Neural cell (in vitro differentiated cells): ENCODE results near the gene FGR.

Source experiments
- EZH2 ChIP-seq: fragments of 200-600, 300-800 bp; shearing (Covaris generic), sonication (generic); IDR thresholded peaks from 2 replicates; pipeline ENCODE4 v1.6.1; 2014; ENCODE audit warnings: antibody characterized with exemption, low read length, borderline replicate concordance, mild to moderate bottlenecking; ENCODE audit not compliant: insufficient read depth, poor library complexity, severe bottlenecking
- MXI1 ChIP-seq: fragments of 450-650 bp; conservative IDR thresholded peaks from 2 replicates; pipeline ENCODE4 v1.6.1; 2014; ENCODE audit warnings: antibody characterized with exemption, mild to moderate bottlenecking; ENCODE audit not compliant: poor library complexity, severe bottlenecking
- TAF1 ChIP-seq: IDR thresholded peaks from 2 replicates; pipeline ENCODE4 v1.6.1; 2012; ENCODE audit warnings: low read depth
- TF ChIP-seq, protein P1 (sequence below): fragments of 450-650 bp; IDR thresholded peaks from 2 replicates; pipeline ENCODE4 v1.5.1; 2014; ENCODE audit warnings: antibody characterized with exemption, mild to moderate bottlenecking, moderate library complexity; ENCODE audit not compliant: poor library complexity, severe bottlenecking

DNA sequence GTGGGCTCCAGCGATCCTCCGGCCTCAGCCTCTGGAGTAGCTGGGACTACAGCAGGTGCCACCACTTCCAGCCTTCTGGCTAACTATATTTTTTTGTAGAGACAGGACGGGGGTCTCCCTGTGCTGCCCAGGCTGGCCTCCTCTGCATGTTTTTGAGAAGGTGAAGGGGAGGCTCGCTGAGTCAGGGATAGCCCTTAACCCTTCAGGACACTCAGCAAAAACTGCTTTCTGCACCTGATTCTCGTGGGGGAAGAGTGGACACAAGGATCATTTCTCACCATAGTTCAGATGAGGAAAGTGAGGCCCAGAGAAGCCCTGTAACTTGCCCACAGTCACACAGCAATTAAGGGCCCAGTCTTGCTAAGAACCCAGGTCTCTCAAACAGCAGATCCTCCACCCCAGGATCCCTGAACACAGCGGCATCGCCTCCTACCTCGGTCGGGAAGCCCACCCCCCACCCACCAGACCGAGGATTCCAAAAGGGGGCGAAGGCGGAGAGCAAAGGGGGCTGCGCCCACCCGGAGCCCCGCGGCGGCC, 1.3 kb downstream of the FGR start:
- TF ChIP-seq, protein P1, sequence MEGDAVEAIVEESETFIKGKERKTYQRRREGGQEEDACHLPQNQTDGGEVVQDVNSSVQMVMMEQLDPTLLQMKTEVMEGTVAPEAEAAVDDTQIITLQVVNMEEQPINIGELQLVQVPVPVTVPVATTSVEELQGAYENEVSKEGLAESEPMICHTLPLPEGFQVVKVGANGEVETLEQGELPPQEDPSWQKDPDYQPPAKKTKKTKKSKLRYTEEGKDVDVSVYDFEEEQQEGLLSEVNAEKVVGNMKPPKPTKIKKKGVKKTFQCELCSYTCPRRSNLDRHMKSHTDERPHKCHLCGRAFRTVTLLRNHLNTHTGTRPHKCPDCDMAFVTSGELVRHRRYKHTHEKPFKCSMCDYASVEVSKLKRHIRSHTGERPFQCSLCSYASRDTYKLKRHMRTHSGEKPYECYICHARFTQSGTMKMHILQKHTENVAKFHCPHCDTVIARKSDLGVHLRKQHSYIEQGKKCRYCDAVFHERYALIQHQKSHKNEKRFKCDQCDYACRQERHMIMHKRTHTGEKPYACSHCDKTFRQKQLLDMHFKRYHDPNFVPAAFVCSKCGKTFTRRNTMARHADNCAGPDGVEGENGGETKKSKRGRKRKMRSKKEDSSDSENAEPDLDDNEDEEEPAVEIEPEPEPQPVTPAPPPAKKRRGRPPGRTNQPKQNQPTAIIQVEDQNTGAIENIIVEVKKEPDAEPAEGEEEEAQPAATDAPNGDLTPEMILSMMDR, result no peak
- no peak for TF ChIP-seq MXI1
- TF ChIP-seq EZH2, result no peak
- TF ChIP-seq TAF1, result no peak
